MM.1S (cell line): ENCODE measurements around the gene ZMIZ2.

Experiments
- DNase-seq: peaks from one replicate; pipeline ENCODE4 v3.0.0-alpha.2; 2015
- H2AFZ ChIP-seq: fragments of 300-600 bp; sonication (generic); 2 replicates; pipeline ENCODE4 v1.6.0; 2016; ENCODE audit warnings: antibody characterized with exemption, low read length
- H3F3A ChIP-seq: fragments of 300-600 bp; sonication (generic); 2 replicates; pipeline ENCODE4 v1.6.1; 2016; ENCODE audit warnings: mild to moderate bottlenecking, antibody characterized with exemption, low read length, moderate library complexity, mixed read lengths; ENCODE audit not compliant: insufficient read depth
- H3K27ac ChIP-seq: fragments of 300-600 bp; sonication (generic); 2 replicates; pipeline ENCODE4 v1.5.1; 2016; ENCODE audit warnings: mild to moderate bottlenecking, low read length
- H3K27me3 ChIP-seq: fragments of 300-600 bp; sonication (generic); replicated peaks from 2 replicates; pipeline ENCODE4 v1.6.0; 2016; ENCODE audit warnings: low read length; ENCODE audit not compliant: insufficient read depth
- H3K36me3 ChIP-seq: fragments of 300-600 bp; sonication (generic); replicated peaks from 2 replicates; pipeline ENCODE4 v1.6.1; 2016; ENCODE audit warnings: mild to moderate bottlenecking, low read length, mixed read lengths; ENCODE audit not compliant: insufficient read depth
- H3K4me1 ChIP-seq: fragments of 300-600 bp; sonication (generic); 2 replicates; pipeline ENCODE4 v1.6.1; 2016; ENCODE audit warnings: low read length, mixed read lengths
- H3K4me2 ChIP-seq: fragments of 300-600 bp; sonication (generic); 2 replicates; pipeline ENCODE4 v1.6.0; 2016; ENCODE audit warnings: low read depth, low read length
- H3K4me3 ChIP-seq: fragments of 300-600 bp; sonication (generic); 2 replicates; pipeline ENCODE4 v1.5.1; 2016; ENCODE audit warnings: low read length, mixed read lengths
- H3K79me2 ChIP-seq: fragments of 300-600 bp; sonication (generic); 2 replicates; pipeline ENCODE4 v1.6.1; 2016; ENCODE audit warnings: mixed run types, low read length, mixed read lengths
- H3K9ac ChIP-seq: fragments of 300-600 bp; sonication (generic); 2 replicates; pipeline ENCODE4 v1.6.1; 2016; ENCODE audit warnings: low read length, mixed read lengths
- H3K9me2 ChIP-seq: fragments of 300-600 bp; sonication (generic); replicated peaks from 2 replicates; pipeline ENCODE4 v1.6.1; 2016; ENCODE audit warnings: mild to moderate bottlenecking, low read length, mixed read lengths; ENCODE audit not compliant: insufficient read depth
- H3K9me3 ChIP-seq: fragments of 300-600 bp; sonication (generic); replicated peaks from 2 replicates; pipeline ENCODE4 v1.6.1; 2016; ENCODE audit warnings: mild to moderate bottlenecking, low read length, mixed read lengths; ENCODE audit not compliant: insufficient read depth
- H4K20me1 ChIP-seq: fragments of 300-600 bp; sonication (generic); 2 replicates; pipeline ENCODE4 v1.6.1; 2016; ENCODE audit warnings: mild to moderate bottlenecking, low read length, moderate library complexity, mixed read lengths; ENCODE audit not compliant: insufficient read depth
- EZH2 ChIP-seq: fragments of 300-600 bp; sonication (generic); optimal IDR thresholded peaks from 2 replicates; pipeline ENCODE3; 2017; ENCODE audit warnings: low read depth, mild to moderate bottlenecking, antibody characterized with exemption, low read length, mixed read lengths
- EZH2phosphoT487 ChIP-seq: fragments of 300-600 bp; sonication (generic); IDR thresholded peaks from 2 replicates; pipeline ENCODE4 v1.6.1; 2018; ENCODE audit warnings: antibody characterized with exemption, low read length
- TF ChIP-seq, protein P1 (sequence below): fragments of 300-600 bp; sonication (generic); IDR thresholded peaks from 2 replicates; pipeline ENCODE4 v1.5.1; 2016; ENCODE audit warnings: antibody characterized with exemption, low read length, mixed read lengths

The ZMIZ2 gene

GRCh38 chr7:44808914-44809393, 60.3 kb downstream of the ZMIZ2 start:
- H3K4me3 ChIP-seq, result no peak overlapping the region
- no peak overlapping the region for H3K27ac ChIP-seq
- H3K36me3 ChIP-seq, result no peaks in the 10 kb centered on the region
- no peak overlapping the region for H3K4me2 ChIP-seq
- H3K9me3 ChIP-seq, result no peaks in the 10 kb centered on the region
- no peak overlapping the region for H2AFZ ChIP-seq
- no peaks in the 10 kb centered on the region for H3K27me3 ChIP-seq
- no peaks in the 10 kb centered on the region for H4K20me1 ChIP-seq
- no peak for DNase-seq
- no peaks in the 10 kb centered on the region; the same call in 1 of the 2 replicates for H3K4me1 ChIP-seq
- TF ChIP-seq EZH2, result no peak
- H3K9ac ChIP-seq, result no peak overlapping the region
- no peaks in the 10 kb centered on the region for H3K79me2 ChIP-seq
- H3K9me2 ChIP-seq, result no peaks in the 10 kb centered on the region
- H3F3A ChIP-seq, result peaks cover 12% of the 10 kb centered on the region

DNA sequence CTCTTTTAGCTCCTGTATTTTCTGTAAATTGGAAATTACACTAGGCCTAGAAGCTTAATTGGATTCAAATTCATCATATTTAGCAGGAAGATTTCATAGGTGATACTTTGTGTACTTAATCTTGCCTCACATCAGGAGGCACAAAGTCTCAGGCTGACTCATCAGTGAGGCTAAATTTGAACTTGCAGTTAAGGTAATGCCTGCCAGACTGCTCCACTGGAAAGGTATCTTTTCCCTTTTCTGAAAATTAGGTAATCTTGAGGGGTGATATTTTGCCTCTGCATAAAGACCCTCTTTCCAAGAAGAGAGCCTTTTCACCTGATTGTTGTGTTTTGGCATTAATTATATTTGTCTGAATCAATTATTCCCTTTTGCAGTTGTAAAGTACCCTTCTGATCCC, 62.4 kb downstream of the ZMIZ2 start:
- Histone ChIP-seq H3K9ac (no peak overlapping the region), H3K9me2 (no peaks in the 10 kb centered on the region), H3K27ac (no peak overlapping the region), H4K20me1 (no peaks in the 10 kb centered on the region), H3K27me3 (no peaks in the 10 kb centered on the region), H3K4me3 (no peak overlapping the region), H3K9me3 (no peaks in the 10 kb centered on the region), H3K36me3 (no peaks in the 10 kb centered on the region), H3K79me2 (no peaks in the 10 kb centered on the region), H2AFZ (no peak overlapping the region), H3K4me2 (no peak overlapping the region), H3F3A (no peaks in the 10 kb centered on the region), H3K4me1 (no peaks in the 10 kb centered on the region; the same call in 1 of the 2 replicates)
- TF ChIP-seq EZH2, result no peak
- TF ChIP-seq, protein P1, sequence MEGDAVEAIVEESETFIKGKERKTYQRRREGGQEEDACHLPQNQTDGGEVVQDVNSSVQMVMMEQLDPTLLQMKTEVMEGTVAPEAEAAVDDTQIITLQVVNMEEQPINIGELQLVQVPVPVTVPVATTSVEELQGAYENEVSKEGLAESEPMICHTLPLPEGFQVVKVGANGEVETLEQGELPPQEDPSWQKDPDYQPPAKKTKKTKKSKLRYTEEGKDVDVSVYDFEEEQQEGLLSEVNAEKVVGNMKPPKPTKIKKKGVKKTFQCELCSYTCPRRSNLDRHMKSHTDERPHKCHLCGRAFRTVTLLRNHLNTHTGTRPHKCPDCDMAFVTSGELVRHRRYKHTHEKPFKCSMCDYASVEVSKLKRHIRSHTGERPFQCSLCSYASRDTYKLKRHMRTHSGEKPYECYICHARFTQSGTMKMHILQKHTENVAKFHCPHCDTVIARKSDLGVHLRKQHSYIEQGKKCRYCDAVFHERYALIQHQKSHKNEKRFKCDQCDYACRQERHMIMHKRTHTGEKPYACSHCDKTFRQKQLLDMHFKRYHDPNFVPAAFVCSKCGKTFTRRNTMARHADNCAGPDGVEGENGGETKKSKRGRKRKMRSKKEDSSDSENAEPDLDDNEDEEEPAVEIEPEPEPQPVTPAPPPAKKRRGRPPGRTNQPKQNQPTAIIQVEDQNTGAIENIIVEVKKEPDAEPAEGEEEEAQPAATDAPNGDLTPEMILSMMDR, result no peak
- TF ChIP-seq EZH2phosphoT487, result no peak
- DNase-seq, result no peak

DNA sequence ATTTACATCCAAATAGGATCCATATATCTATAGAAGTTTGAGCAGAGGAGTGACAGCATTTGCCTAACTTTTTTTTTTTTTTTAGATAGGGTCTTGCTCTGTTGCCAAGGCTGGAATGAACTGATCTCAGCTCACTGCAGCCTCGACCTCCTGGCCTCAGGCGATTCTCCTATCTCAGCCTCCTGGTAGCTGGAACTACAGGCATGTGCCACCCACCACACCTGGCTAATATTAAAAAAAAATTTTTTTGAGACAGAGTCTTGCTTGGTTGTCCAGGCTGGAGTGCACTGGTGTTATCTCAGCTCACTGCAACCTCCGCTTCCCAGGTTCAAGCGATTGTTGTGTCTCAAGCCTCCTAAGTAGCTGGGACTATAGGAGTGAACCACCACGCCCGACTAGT, 62.9 kb downstream of the ZMIZ2 start:
- no peak overlapping the region for H2AFZ ChIP-seq
- no peak overlapping the region for H3K9ac ChIP-seq
- DNase-seq, result no peak
- H4K20me1 ChIP-seq, result no peaks in the 10 kb centered on the region
- H3K9me2 ChIP-seq, result no peaks in the 10 kb centered on the region
- no peaks in the 10 kb centered on the region for H3F3A ChIP-seq
- H3K4me2 ChIP-seq, result no peak overlapping the region
- H3K4me1 ChIP-seq, result no peaks in the 10 kb centered on the region; the same call in 1 of the 2 replicates
- TF ChIP-seq, protein P1, result no peak
- no peak for TF ChIP-seq EZH2phosphoT487
- no peak for TF ChIP-seq EZH2
- no peaks in the 10 kb centered on the region for H3K36me3 ChIP-seq
- no peak overlapping the region for H3K4me3 ChIP-seq
- no peaks in the 10 kb centered on the region for H3K9me3 ChIP-seq
- H3K27ac ChIP-seq, result no peak overlapping the region
- no peaks in the 10 kb centered on the region for H3K79me2 ChIP-seq
- no peaks in the 10 kb centered on the region for H3K27me3 ChIP-seq

DNA sequence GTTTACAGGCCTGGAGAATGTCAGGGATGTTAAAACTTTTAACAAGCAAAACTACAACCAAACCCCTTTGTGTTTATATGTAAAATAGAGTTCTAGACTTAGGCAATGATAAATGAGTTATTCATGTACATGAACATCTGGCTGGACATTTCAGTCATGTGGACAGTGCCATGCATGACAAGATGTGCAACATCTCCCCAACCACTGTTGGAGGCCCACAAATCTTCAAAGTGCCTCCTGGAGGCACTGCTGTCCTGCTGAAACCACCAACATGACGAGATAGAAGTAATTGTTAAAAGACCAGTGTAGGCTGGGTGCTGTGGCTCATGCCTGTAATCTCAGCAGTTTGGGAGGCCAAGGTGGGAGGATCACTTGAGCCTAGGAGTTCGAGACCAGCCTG, 66.3 kb downstream of the ZMIZ2 start:
- Histone ChIP-seq H3K27ac (no peak overlapping the region), H3K4me2 (no peak overlapping the region), H2AFZ (no peak overlapping the region), H4K20me1 (no peaks in the 10 kb centered on the region), H3K36me3 (no peaks in the 10 kb centered on the region), H3K9me2 (no peaks in the 10 kb centered on the region), H3K27me3 (no peaks in the 10 kb centered on the region), H3K4me1 (no peaks in the 10 kb centered on the region; the same call in 1 of the 2 replicates), H3K79me2 (no peaks in the 10 kb centered on the region), H3K9me3 (no peaks in the 10 kb centered on the region), H3K4me3 (no peak overlapping the region), H3K9ac (no peak overlapping the region), H3F3A (no peaks in the 10 kb centered on the region)
- DNase-seq, result no peak
- TF ChIP-seq EZH2phosphoT487, result no peak
- TF ChIP-seq, protein P1, result no peak
- TF ChIP-seq EZH2, result no peak
